T-helper 17 cell (primary cell): ENCODE measurements around the gene GALNT2. TPM values are rescaled to one million over a fixed set of nuclear protein-coding genes. Genes with fewer than 3 reads are reported as not detected.
A peak's percentile ranks its signal among the peaks of the same experiment; 100 is the strongest.

Experiments
- ATAC-seq: fragments of 150-1000 bp; cut with Tn5 transposase; 2 replicates; pipeline ENCODE4 v1.10.0; 2021; ENCODE audit warnings: mild to moderate bottlenecking, moderate library complexity
- DNase-seq, 3 donors: peaks; one replicate each; pipeline versions ENCODE4 v3.0.0 to v3.0.0-alpha.2; 2020 to 2021
- H3K9me3 ChIP-seq: one replicate; pipeline ENCODE4 v1.7.0; 2013; ENCODE audit warnings: low read length, mild to moderate bottlenecking; ENCODE audit not compliant: control insufficient read depth, poor library complexity, severe bottlenecking
- H3K27ac Mint-ChIP-seq: one replicate; pipeline ENCODE4 v1.8.0; 2022; ENCODE audit warnings: mild to moderate bottlenecking, moderate library complexity, mixed read lengths
- H3K27me3 Mint-ChIP-seq: one replicate; pipeline ENCODE4 v1.8.0; 2022; ENCODE audit warnings: mixed read lengths
- H3K36me3 Mint-ChIP-seq: one replicate; pipeline ENCODE4 v1.8.0; 2022; ENCODE audit warnings: low read depth, mixed read lengths
- H3K4me1 Mint-ChIP-seq: one replicate; pipeline ENCODE4 v1.8.0; 2022; ENCODE audit warnings: mild to moderate bottlenecking, mixed read lengths
- H3K4me3 Mint-ChIP-seq: one replicate; pipeline ENCODE4 v1.8.0; 2022; ENCODE audit warnings: mild to moderate bottlenecking, moderate library complexity, mixed read lengths
- total RNA-seq, 4 donors: library from RNA in 2 of 4; stranded (reverse) in 2 of 4; gene quantifications; one replicate each; pipeline ENCODE4 v1.2.3 and lab custom pipeline; 2022 to 2026

Gene GALNT2
- total RNA-seq, 2 donors from 2014 or later, result 16.6 to 19.8 TPM

GRCh38 chr1:230040440-230040839, 26.6 kb upstream of the GALNT2 start:
- no peak for DNase-seq
- Mint-ChIP-seq H3K4me3 (no peak overlapping the region), H3K27ac (no peak overlapping the region), H3K36me3 (peaks cover 4% of the 10 kb centered on the region), H3K27me3 (peaks cover 37% of the 10 kb centered on the region), H3K4me1 (no peaks in the 10 kb centered on the region)
- no peak for ATAC-seq
- H3K9me3 ChIP-seq, result no peaks in the 10 kb centered on the region

- DNase-seq (no peak), ATAC-seq (no peak)
- Mint-ChIP-seq H3K36me3 (peaks cover 2% of the 10 kb centered on the region), H3K4me3 (no peak overlapping the region), H3K4me1 (no peaks in the 10 kb centered on the region), H3K27me3 (peaks cover 56% of the 10 kb centered on the region), H3K27ac (no peak overlapping the region)
- H3K9me3 ChIP-seq, result no peaks in the 10 kb centered on the region
Measured at GRCh38 chr1:230043081-230043480, 24.0 kb upstream of the GALNT2 start.

DNA sequence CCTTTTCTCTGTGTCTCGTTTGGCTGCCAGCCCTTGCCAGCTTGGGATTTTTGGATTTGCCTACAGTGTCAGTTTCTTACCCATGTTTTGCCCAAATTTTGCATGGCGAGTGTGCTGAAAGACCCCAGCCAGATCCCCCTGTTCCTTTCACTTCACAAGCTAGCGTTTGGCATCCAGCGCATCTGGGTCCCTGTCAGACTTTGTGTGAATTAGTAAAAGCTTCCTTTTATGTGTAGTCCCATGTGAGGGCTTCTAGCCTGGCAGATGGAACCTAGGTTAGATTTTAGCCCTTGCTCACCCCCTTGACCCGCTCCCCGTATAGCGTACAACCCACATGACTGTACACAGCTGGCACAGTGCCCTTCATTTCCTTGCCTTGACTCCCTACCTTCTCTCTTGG, 22.3 kb upstream of the GALNT2 start:
- no peak for ATAC-seq
- H3K9me3 ChIP-seq, result no peaks in the 10 kb centered on the region
- Mint-ChIP-seq H3K4me3 (no peak overlapping the region), H3K36me3 (peaks cover 2% of the 10 kb centered on the region), H3K27ac (no peak overlapping the region), H3K4me1 (no peaks in the 10 kb centered on the region), H3K27me3 (peaks cover 69% of the 10 kb centered on the region)
- no peak for DNase-seq

GRCh38 chr1:230047114-230047865, 19.7 kb upstream of the GALNT2 start:
- no peak for DNase-seq
- ATAC-seq, result no peak
- H3K4me3 Mint-ChIP-seq, result no peak overlapping the region
- peaks cover 5% of the 10 kb centered on the region for H3K4me1 Mint-ChIP-seq
- peaks cover 2% of the 10 kb centered on the region for H3K36me3 Mint-ChIP-seq
- H3K27ac Mint-ChIP-seq, result no peak overlapping the region
- peaks cover 62% of the 10 kb centered on the region for H3K27me3 Mint-ChIP-seq
- H3K9me3 ChIP-seq, result no peaks in the 10 kb centered on the region

- Mint-ChIP-seq H3K4me3 (no peak overlapping the region), H3K36me3 (no peaks in the 10 kb centered on the region), H3K27me3 (peaks cover 58% of the 10 kb centered on the region), H3K27ac (no peak overlapping the region), H3K4me1 (peaks cover 5% of the 10 kb centered on the region)
- ATAC-seq, result no peak
- H3K9me3 ChIP-seq, result no peaks in the 10 kb centered on the region
- no peak for DNase-seq
Measured at GRCh38 chr1:230048322-230048721, 18.7 kb upstream of the GALNT2 start.

- peaks cover 52% of the 10 kb centered on the region for H3K27me3 Mint-ChIP-seq
- H3K4me3 Mint-ChIP-seq, result no peak overlapping the region
- H3K36me3 Mint-ChIP-seq, result no peaks in the 10 kb centered on the region
- DNase-seq (no peak), ATAC-seq (no peak)
- H3K9me3 ChIP-seq, result no peaks in the 10 kb centered on the region
- H3K4me1 Mint-ChIP-seq, result peaks cover 5% of the 10 kb centered on the region
- H3K27ac Mint-ChIP-seq, result no peak overlapping the region
Measured at GRCh38 chr1:230048922-230049321, 18.1 kb upstream of the GALNT2 start.

DNA sequence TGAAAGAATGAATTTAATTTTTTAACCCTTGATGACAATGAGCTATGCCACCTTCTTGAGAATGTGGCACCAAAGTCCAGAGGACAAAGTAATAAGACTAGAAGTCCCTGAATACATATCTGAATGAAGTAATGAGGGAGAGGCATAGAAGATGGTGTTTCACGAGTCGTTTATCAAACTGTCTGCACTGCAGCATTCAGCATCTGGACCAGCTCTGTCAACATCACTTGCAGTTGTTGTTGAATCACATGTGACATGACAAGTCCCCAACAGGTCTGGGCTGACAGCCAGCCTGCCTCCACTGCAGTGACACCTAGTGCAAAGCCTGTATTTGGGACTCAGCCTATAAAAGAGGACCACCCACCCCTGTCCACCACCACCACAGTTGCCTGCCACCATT, 17.3 kb upstream of the GALNT2 start:
- H3K4me1 Mint-ChIP-seq, result peaks cover 5% of the 10 kb centered on the region
- no peaks in the 10 kb centered on the region for H3K9me3 ChIP-seq
- no peak overlapping the region for H3K27ac Mint-ChIP-seq
- ATAC-seq, result no peak
- peaks cover 44% of the 10 kb centered on the region for H3K27me3 Mint-ChIP-seq
- DNase-seq, result no peak
- no peaks in the 10 kb centered on the region for H3K36me3 Mint-ChIP-seq
- no peak overlapping the region for H3K4me3 Mint-ChIP-seq

GRCh38 chr1:230050973-230051735, 15.9 kb upstream of the GALNT2 start:
- Mint-ChIP-seq H3K36me3 (no peaks in the 10 kb centered on the region), H3K27me3 (peaks cover 30% of the 10 kb centered on the region), H3K27ac (no peak overlapping the region), H3K4me3 (peak overlapping the region; percentile 71), H3K4me1 (peaks cover 5% of the 10 kb centered on the region)
- DNase-seq (no peak), ATAC-seq (no peak)
- H3K9me3 ChIP-seq, result no peaks in the 10 kb centered on the region

DNA sequence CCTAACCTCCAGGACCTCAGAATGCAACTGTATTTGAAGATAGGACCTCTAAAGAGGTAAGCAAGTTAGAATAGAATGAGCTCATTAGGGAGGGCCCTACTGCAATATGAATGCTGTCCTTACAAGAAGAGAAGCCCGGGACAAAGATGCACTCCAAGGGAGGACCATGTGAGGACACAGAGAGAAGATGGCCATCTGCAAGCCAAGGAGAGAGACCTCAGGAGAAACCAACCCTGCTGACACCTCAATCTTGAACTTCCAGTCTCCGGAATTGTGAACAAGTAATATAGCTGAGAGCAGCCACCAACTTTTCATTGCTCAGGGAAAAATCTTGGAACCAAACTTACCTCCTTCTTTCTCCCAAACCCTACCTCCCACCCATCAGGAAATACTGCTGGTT, 15.0 kb upstream of the GALNT2 start:
- Mint-ChIP-seq H3K4me1 (peaks cover 5% of the 10 kb centered on the region), H3K27me3 (peaks cover 22% of the 10 kb centered on the region), H3K36me3 (no peaks in the 10 kb centered on the region), H3K27ac (no peak overlapping the region), H3K4me3 (no peak overlapping the region)
- DNase-seq (no peak), ATAC-seq (no peak)
- no peaks in the 10 kb centered on the region for H3K9me3 ChIP-seq

GRCh38 chr1:230052665-230053064, 14.4 kb upstream of the GALNT2 start:
- Mint-ChIP-seq H3K36me3 (no peaks in the 10 kb centered on the region), H3K4me1 (peaks cover 5% of the 10 kb centered on the region), H3K27me3 (peaks cover 27% of the 10 kb centered on the region), H3K27ac (no peak overlapping the region), H3K4me3 (no peak overlapping the region)
- DNase-seq, result no peak
- ATAC-seq, result no peak
- no peaks in the 10 kb centered on the region for H3K9me3 ChIP-seq

DNA sequence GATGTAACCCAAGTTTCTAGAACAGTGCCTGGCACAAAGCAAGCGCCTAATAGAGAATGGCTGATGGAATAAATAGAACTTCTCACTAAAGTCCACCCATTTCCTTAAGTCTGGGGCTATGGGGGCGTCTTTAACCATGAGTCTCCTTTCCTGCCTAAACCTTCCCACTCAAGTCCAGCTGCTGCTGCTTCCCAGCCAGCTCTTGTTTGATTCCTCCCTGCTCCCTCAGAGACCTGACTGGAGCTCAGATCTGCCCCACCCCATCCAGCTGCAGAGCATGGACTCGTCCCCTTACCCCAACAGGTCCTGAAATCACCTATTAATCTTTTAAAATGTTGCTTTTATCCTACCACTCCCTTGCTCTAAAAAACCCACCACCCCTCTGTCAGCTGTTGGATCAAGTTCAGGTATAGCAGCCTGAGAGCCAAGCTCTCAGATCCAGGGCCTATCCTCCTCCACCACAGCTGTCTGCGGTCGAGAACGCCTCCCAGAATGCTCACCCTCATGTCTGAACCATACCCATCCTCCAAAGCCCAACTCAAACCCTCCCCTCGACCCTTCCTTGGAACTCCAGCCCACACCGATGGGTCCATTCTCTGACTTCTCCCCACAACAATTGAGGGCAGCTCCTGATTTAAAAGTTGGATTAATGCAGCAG, 12.8 kb upstream of the GALNT2 start:
- H3K27ac Mint-ChIP-seq, result no peak overlapping the region
- no peak overlapping the region for H3K4me3 Mint-ChIP-seq
- ATAC-seq, result no peak
- no peaks in the 10 kb centered on the region for H3K9me3 ChIP-seq
- H3K36me3 Mint-ChIP-seq, result no peaks in the 10 kb centered on the region
- H3K27me3 Mint-ChIP-seq, result peaks cover 24% of the 10 kb centered on the region
- DNase-seq, result no peak
- H3K4me1 Mint-ChIP-seq, result peaks cover 5% of the 10 kb centered on the region

DNA sequence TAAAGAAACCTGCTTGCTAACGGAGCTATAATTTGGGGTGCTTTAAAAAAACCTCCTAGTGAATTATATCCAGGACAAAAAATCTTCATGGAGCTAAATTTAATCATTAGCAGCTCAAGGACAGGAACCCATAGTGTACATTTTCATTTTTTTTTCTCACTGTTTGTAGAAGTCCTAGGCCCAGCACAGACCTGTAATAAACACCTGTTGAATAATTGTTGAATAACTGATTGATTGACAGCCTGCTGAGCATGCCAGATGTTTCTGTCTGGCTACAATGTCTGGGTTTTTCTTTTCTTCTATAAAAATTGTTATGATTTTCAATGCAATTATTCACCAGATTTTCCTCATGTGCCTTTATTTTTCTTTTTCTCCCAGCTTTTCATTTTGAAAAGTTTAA, 10.9 kb upstream of the GALNT2 start:
- H3K9me3 ChIP-seq, result no peaks in the 10 kb centered on the region
- Mint-ChIP-seq H3K27ac (no peak overlapping the region), H3K4me3 (no peak overlapping the region), H3K27me3 (peaks cover 21% of the 10 kb centered on the region), H3K4me1 (peaks cover 2% of the 10 kb centered on the region), H3K36me3 (no peaks in the 10 kb centered on the region)
- DNase-seq, result no peak
- ATAC-seq, result no peak

DNA sequence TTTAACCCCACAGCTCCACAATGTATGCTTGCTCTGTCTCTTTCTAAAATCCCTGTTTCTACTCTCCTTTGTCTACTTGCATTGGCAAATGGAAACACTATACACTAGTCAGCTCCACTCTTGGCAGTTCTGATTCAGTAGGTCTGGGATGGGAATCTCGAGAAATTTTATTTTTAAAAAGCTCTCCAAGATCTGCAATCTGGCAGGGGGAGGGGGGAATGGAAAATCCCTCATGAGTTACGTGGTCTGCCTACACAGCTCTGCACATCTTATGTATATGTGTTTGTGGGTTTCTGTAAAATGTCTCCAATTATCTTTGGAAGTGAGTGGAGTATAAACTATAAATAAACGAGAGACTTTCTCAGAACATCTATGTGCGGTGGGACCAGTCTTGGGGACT, 9.9 kb upstream of the GALNT2 start:
- H3K27me3 Mint-ChIP-seq, result peaks cover 21% of the 10 kb centered on the region
- no peaks in the 10 kb centered on the region for H3K36me3 Mint-ChIP-seq
- no peak overlapping the region for H3K4me3 Mint-ChIP-seq
- H3K27ac Mint-ChIP-seq, result no peak overlapping the region
- no peaks in the 10 kb centered on the region for H3K4me1 Mint-ChIP-seq
- no peaks in the 10 kb centered on the region for H3K9me3 ChIP-seq
- DNase-seq, result no peak
- ATAC-seq, result no peak
